Measurements from ENCODE around the gene CCDC93.

The CCDC93 gene

DNA sequence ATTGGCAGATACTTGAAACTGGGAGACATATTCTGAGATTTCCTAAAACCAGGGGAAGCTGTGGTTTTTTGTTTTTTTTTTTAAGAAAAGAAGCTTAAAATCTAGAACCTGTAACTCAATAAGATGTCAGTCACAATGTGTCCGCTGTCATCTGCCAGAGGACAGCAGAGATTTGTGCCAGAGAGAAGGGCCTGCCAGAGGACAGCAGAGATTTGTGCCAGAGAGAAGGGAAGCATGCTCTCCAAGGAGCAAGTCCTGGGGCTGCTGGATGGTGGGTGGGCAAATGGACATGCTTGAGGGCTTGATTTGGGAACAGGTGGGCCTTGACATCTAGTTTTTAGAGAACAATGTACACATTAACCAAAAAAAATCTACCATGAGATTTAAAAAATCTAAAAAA, 77.9 kb downstream of the CCDC93 start:
- no peaks in the 10 kb centered on the region for H3K9me3 ChIP-seq (ENCODE audit: control insufficient read depth, insufficient read depth, low read depth, low read length)
- H3K4me1 ChIP-seq (ENCODE audit: control insufficient read depth, insufficient read depth, low read length): no peaks in the 10 kb centered on the region
- CTCF ChIA-PET: no interaction called here
- H3K27ac ChIP-seq (ENCODE audit: extremely low read depth, low read depth, low read length): no peak overlapping the region
- H3K36me3 ChIP-seq (ENCODE audit: control insufficient read depth in 2 of 2, insufficient read depth in 1 of 2, low read length in 2 of 2): peaks cover 21 to 94% of the 10 kb centered on the region in 2 experiments; a peak in 2 of 3 replicates
- POLR2A ChIA-PET: no interaction called here
- H3K4me3 ChIP-seq (ENCODE audit: low read depth, low read length): no peak overlapping the region
- TF ChIP-seq ZFHX2 (tag by site-specific recombination; conservative IDR thresholded peaks at IDR 0.05) (no peak), ZNF600 (tag by site-specific recombination; IDR thresholded peaks at IDR 0.05) (no peak), ZNF555 (tag by site-specific recombination; conservative IDR thresholded peaks at IDR 0.05) (no peak), ZFP3 (tag by site-specific recombination; IDR thresholded peaks at IDR 0.05; ENCODE audit: low read depth) (no peak), WT1 (tag by site-specific recombination; IDR thresholded peaks at IDR 0.05) (no peak), ZEB2 (tag by site-specific recombination; IDR thresholded peaks at IDR 0.05) (no peak), ZBTB20 (tag by site-specific recombination; IDR thresholded peaks at IDR 0.05) (no peak), BCL11B (tag by site-specific recombination; IDR thresholded peaks at IDR 0.05; ENCODE audit: low read depth) (no peak), ZNF510 (tag by site-specific recombination; IDR thresholded peaks at IDR 0.05; ENCODE audit: insufficient replicate concordance) (no peak), ZNF707 (tag by site-specific recombination; IDR thresholded peaks at IDR 0.05) (no peak), SP3 (tag by site-specific recombination; IDR thresholded peaks at IDR 0.05) (no peak), ZNF560 (tag by site-specific recombination; IDR thresholded peaks at IDR 0.05; ENCODE audit: borderline replicate concordance) (no peak), ZNF426 (tag by site-specific recombination; IDR thresholded peaks at IDR 0.05) (no peak), ZNF19 (tag by site-specific recombination; IDR thresholded peaks at IDR 0.05; ENCODE audit: low read depth) (no peak)
- TF ChIP-seq, protein P1, sequence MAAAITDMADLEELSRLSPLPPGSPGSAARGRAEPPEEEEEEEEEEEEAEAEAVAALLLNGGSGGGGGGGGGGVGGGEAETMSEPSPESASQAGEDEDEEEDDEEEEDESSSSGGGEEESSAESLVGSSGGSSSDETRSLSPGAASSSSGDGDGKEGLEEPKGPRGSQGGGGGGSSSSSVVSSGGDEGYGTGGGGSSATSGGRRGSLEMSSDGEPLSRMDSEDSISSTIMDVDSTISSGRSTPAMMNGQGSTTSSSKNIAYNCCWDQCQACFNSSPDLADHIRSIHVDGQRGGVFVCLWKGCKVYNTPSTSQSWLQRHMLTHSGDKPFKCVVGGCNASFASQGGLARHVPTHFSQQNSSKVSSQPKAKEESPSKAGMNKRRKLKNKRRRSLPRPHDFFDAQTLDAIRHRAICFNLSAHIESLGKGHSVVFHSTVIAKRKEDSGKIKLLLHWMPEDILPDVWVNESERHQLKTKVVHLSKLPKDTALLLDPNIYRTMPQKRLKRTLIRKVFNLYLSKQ (tag by site-specific recombination; IDR thresholded peaks at IDR 0.05; ENCODE audit: borderline replicate concordance): no peak
- TF ChIP-seq, protein P2, sequence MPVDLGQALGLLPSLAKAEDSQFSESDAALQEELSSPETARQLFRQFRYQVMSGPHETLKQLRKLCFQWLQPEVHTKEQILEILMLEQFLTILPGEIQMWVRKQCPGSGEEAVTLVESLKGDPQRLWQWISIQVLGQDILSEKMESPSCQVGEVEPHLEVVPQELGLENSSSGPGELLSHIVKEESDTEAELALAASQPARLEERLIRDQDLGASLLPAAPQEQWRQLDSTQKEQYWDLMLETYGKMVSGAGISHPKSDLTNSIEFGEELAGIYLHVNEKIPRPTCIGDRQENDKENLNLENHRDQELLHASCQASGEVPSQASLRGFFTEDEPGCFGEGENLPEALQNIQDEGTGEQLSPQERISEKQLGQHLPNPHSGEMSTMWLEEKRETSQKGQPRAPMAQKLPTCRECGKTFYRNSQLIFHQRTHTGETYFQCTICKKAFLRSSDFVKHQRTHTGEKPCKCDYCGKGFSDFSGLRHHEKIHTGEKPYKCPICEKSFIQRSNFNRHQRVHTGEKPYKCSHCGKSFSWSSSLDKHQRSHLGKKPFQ (tag by site-specific recombination; IDR thresholded peaks at IDR 0.05): no peak

DNA sequence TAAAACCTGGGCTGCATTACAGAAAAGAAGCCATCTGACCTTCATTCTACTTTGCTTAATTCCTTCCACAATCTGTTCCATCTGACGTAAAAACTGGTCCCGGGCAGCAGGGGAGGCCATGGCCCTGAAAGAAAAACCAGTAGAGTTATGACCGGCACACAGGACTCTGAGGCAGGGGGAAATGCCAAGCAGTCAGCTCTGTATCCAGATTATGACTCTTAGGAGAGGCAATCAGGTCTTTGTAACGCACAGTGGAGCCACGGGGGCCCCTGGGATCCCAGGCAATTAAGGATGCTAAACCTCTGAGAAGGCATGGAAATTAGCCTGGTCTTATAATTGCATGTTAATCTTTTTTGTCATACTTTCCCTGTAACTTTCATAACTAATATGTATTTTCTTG, 78.4 kb downstream of the CCDC93 start:
- H3K9me3 ChIP-seq (ENCODE audit: control insufficient read depth, insufficient read depth, low read depth, low read length): no peaks in the 10 kb centered on the region
- ChIA-PET CTCF (no interaction called here), POLR2A (no interaction called here)
- no peak overlapping the region for H3K4me3 ChIP-seq (ENCODE audit: low read depth, low read length)
- TF ChIP-seq ZBTB21 (tag by site-specific recombination; IDR thresholded peaks at IDR 0.05) (no peak), ZFP41 (tag by site-specific recombination; IDR thresholded peaks at IDR 0.05; ENCODE audit: borderline replicate concordance) (no peak), ZNF621 (tag by site-specific recombination; IDR thresholded peaks at IDR 0.05) (no peak), ZNF324 (tag by site-specific recombination; IDR thresholded peaks at IDR 0.05) (no peak)
- TF ChIP-seq, protein P3, sequence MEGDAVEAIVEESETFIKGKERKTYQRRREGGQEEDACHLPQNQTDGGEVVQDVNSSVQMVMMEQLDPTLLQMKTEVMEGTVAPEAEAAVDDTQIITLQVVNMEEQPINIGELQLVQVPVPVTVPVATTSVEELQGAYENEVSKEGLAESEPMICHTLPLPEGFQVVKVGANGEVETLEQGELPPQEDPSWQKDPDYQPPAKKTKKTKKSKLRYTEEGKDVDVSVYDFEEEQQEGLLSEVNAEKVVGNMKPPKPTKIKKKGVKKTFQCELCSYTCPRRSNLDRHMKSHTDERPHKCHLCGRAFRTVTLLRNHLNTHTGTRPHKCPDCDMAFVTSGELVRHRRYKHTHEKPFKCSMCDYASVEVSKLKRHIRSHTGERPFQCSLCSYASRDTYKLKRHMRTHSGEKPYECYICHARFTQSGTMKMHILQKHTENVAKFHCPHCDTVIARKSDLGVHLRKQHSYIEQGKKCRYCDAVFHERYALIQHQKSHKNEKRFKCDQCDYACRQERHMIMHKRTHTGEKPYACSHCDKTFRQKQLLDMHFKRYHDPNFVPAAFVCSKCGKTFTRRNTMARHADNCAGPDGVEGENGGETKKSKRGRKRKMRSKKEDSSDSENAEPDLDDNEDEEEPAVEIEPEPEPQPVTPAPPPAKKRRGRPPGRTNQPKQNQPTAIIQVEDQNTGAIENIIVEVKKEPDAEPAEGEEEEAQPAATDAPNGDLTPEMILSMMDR (tag by site-specific recombination; IDR thresholded peaks at IDR 0.05): no peak
- no peak overlapping the region for H3K27ac ChIP-seq (ENCODE audit: extremely low read depth, low read depth, low read length)
- H3K4me1 ChIP-seq (ENCODE audit: control insufficient read depth, insufficient read depth, low read length): no peaks in the 10 kb centered on the region
- peaks cover 23 to 94% of the 10 kb centered on the region in 2 experiments; a peak in 2 of 3 replicates for H3K36me3 ChIP-seq (ENCODE audit: control insufficient read depth in 2 of 2, insufficient read depth in 1 of 2, low read length in 2 of 2)
